Vagina (tissue), 2 donors: ENCODE measurements around the gene MAFF.

Experiments
- POLR2A ChIP-seq, 2 donors: fragments of 450-650 bp; IDR thresholded peaks; one replicate each; pipeline ENCODE4 v1.6.1; 2017; ENCODE audit warnings: antibody characterized with exemption in 2 of 2, mild to moderate bottlenecking in 2 of 2, moderate library complexity in 2 of 2
- POLR2AphosphoS5 ChIP-seq, 2 donors: sonication (generic); formaldehyde crosslinking; IDR thresholded peaks; one replicate each; pipeline ENCODE4 v1.9.0; 2017; ENCODE audit warnings: antibody characterized with exemption in 2 of 2, mild to moderate bottlenecking in 2 of 2, low read depth in 1 of 2; ENCODE audit not compliant: insufficient read depth in 1 of 2
- TF ChIP-seq, protein P1 (sequence below), 3 experiments: fragments of 450-650 bp in 2 of 3; fragments of 200-600 bp in 1 of 3; sonication (generic) in 1 of 3; IDR thresholded peaks; one replicate each; pipeline ENCODE4 v1.5.1; 2017 to 2019; ENCODE audit warnings: antibody characterized with exemption in 3 of 3, mild to moderate bottlenecking in 2 of 3, moderate library complexity in 2 of 3

DNA sequence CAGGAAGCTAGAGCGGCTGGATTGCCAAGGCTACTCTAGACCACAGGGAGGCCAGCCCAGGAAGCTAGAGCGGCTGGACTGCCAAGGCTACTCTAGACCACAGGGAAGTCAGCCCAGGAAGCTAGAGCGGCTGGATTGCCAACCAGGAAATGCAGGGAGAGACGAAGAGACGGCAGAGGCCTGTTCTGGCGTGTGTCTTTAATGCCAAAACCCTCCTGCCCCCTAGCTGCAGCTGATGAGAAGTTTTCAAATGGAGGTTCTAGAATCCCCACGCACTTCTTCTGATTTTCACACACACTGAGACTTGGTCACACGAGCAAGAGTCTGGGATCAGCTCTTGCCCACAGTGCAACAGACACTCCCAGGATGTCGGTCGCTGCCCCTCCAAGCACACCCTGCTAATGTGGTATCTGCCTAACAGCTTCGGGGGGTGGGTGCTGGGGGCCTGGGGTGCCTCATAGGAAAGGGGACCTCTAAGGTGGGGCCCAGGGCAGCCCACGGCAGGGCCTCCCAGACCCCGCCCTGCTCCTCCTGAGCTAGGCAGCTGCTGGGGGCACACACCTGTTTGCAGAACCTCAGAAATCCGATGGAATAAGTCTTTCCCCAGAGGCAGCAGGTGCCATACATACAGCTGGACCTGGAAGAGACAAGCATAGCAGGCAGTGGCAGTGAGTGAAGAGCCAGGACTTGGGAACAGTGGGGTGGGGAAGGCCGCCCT is 28.5 kb downstream of the MAFF start:
- TF ChIP-seq, protein P1, sequence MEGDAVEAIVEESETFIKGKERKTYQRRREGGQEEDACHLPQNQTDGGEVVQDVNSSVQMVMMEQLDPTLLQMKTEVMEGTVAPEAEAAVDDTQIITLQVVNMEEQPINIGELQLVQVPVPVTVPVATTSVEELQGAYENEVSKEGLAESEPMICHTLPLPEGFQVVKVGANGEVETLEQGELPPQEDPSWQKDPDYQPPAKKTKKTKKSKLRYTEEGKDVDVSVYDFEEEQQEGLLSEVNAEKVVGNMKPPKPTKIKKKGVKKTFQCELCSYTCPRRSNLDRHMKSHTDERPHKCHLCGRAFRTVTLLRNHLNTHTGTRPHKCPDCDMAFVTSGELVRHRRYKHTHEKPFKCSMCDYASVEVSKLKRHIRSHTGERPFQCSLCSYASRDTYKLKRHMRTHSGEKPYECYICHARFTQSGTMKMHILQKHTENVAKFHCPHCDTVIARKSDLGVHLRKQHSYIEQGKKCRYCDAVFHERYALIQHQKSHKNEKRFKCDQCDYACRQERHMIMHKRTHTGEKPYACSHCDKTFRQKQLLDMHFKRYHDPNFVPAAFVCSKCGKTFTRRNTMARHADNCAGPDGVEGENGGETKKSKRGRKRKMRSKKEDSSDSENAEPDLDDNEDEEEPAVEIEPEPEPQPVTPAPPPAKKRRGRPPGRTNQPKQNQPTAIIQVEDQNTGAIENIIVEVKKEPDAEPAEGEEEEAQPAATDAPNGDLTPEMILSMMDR (IDR thresholded peaks at IDR 0.05), result peak in 2 of 3 experiments; percentile 39 to 49
- TF ChIP-seq POLR2A (IDR thresholded peaks at IDR 0.05), result no peak
- peak in 1 of 2 donors; percentile 36 for TF ChIP-seq POLR2AphosphoS5 (IDR thresholded peaks at IDR 0.05; ENCODE audit: insufficient read depth in 1 of 2, low read depth in 1 of 2)
